ENCODE measurements around the gene ADGRV1. TPM values are rescaled to one million over a fixed set of nuclear protein-coding genes. Genes with fewer than 3 reads are reported as not detected.
"Not testable (repeated sequence)": the region's sequence is repeated elsewhere in the genome, so short reads cannot be mapped to it uniquely, and the experiment has no call there.

The ADGRV1 gene
- total RNA-seq, 1 donor from 2014 or later: not detected

GRCh38 chr5:90581956-90582355 is 23.4 kb downstream of the ADGRV1 start:
- no peak overlapping the region for H3K27ac ChIP-seq (replicated peaks)
- no peak for TF ChIP-seq CTCF (IDR thresholded peaks at IDR 0.05; ENCODE audit: borderline replicate concordance)
- no peak overlapping the region for H3K4me3 ChIP-seq
- H3K36me3 ChIP-seq: no peaks in the 10 kb centered on the region
- no peak for DNase-seq
- peaks cover 30% of the 10 kb centered on the region for H3K9me3 ChIP-seq (replicated peaks)
- peaks cover 12% of the 10 kb centered on the region for H3K27me3 ChIP-seq (ENCODE audit: low read depth)
- intact Hi-C loops (cut with micrococcal nuclease): no loop called here
- no peaks in the 10 kb centered on the region for H3K4me1 ChIP-seq

GRCh38 chr5:90585337-90585986 is 26.9 kb downstream of the ADGRV1 start:
- no peaks in the 10 kb centered on the region for H3K4me1 ChIP-seq
- no peak overlapping the region for H3K27ac ChIP-seq (replicated peaks)
- H3K27me3 ChIP-seq (ENCODE audit: low read depth): peaks cover 29% of the 10 kb centered on the region
- intact Hi-C loops (cut with micrococcal nuclease): no loop called here
- no peaks in the 10 kb centered on the region for H3K36me3 ChIP-seq
- DNase-seq: no peak
- H3K4me3 ChIP-seq: no peak overlapping the region
- H3K9me3 ChIP-seq (replicated peaks): peaks cover 10% of the 10 kb centered on the region
- no peak for TF ChIP-seq CTCF (IDR thresholded peaks at IDR 0.05; ENCODE audit: borderline replicate concordance)

GRCh38 chr5:90586469-90586868 is 27.9 kb downstream of the ADGRV1 start:
- no peak for TF ChIP-seq CTCF (IDR thresholded peaks at IDR 0.05; ENCODE audit: borderline replicate concordance)
- intact Hi-C loops (cut with micrococcal nuclease): no loop called here
- Histone ChIP-seq H3K27me3 (ENCODE audit: low read depth) (peaks cover 30% of the 10 kb centered on the region), H3K9me3 (replicated peaks) (no peaks in the 10 kb centered on the region), H3K27ac (replicated peaks) (no peak overlapping the region), H3K4me3 (no peak overlapping the region), H3K4me1 (no peaks in the 10 kb centered on the region), H3K36me3 (no peaks in the 10 kb centered on the region)
- no peak for DNase-seq

GRCh38 chr5:90590170-90590569 is 31.6 kb downstream of the ADGRV1 start:
- intact Hi-C loops (cut with micrococcal nuclease): no loop called here
- Histone ChIP-seq H3K27me3 (ENCODE audit: low read depth) (peaks cover 26% of the 10 kb centered on the region), H3K36me3 (no peaks in the 10 kb centered on the region), H3K27ac (replicated peaks) (no peak overlapping the region), H3K9me3 (replicated peaks) (no peaks in the 10 kb centered on the region), H3K4me3 (no peak overlapping the region), H3K4me1 (no peaks in the 10 kb centered on the region)
- no peak for TF ChIP-seq CTCF (IDR thresholded peaks at IDR 0.05; ENCODE audit: borderline replicate concordance)
- DNase-seq: no peak

GRCh38 chr5:90593083-90593482 is 34.5 kb downstream of the ADGRV1 start:
- H3K4me1 ChIP-seq; H3K4me3 ChIP-seq; H3K27ac ChIP-seq (replicated peaks); intact Hi-C loops (cut with micrococcal nuclease); H3K9me3 ChIP-seq (replicated peaks); DNase-seq; H3K36me3 ChIP-seq: not testable (repeated sequence)
- H3K27me3 ChIP-seq (ENCODE audit: low read depth): peaks cover 10% of the 10 kb centered on the region

GRCh38 chr5:90595766-90596165 is 37.2 kb downstream of the ADGRV1 start:
- intact Hi-C loops (cut with micrococcal nuclease); DNase-seq; H3K27me3 ChIP-seq (ENCODE audit: low read depth): not testable (repeated sequence)

More at GRCh38 chr5:90595766-90596165, 37.2 kb downstream of the ADGRV1 start:
- not testable (repeated sequence) for H3K9me3 ChIP-seq (replicated peaks); H3K36me3 ChIP-seq; H3K27ac ChIP-seq (replicated peaks); H3K4me1 ChIP-seq; H3K4me3 ChIP-seq

Data from left ventricle myocardium inferior (tissue), 1 donor.